H9 (cell line): ENCODE results near the gene NFATC2IP. TPM values are rescaled to one million over a fixed set of nuclear protein-coding genes. Genes with fewer than 3 reads are reported as not detected.

ENCODE experiments used
- DNase-seq: peaks from one replicate; pipeline ENCODE4 v3.0.0-alpha.2; 2017
- H2AFZ ChIP-seq: one replicate; pipeline ENCODE4 v1.6.1; 2013; ENCODE audit warnings: mild to moderate bottlenecking, low read length, control low read depth, moderate library complexity
- H2AK5ac ChIP-seq: 2 replicates; pipeline ENCODE4 v1.6.1; 2013; ENCODE audit warnings: low read length, control low read depth, mixed read lengths; ENCODE audit not compliant: insufficient read length
- H2BK120ac ChIP-seq: one replicate; pipeline ENCODE4 v1.6.1; 2013; ENCODE audit warnings: low read depth, mild to moderate bottlenecking, low read length, control low read depth, inconsistent platforms; ENCODE audit not compliant: poor library complexity, severe bottlenecking
- H2BK12ac ChIP-seq: 2 replicates; pipeline ENCODE4 v1.6.1; 2013; ENCODE audit warnings: low read length, control low read depth, mixed read lengths, low read depth; ENCODE audit not compliant: insufficient read length
- H2BK15ac ChIP-seq: 2 replicates; pipeline ENCODE4 v1.6.1; 2013; ENCODE audit warnings: low read depth, low read length, control low read depth
- H2BK20ac ChIP-seq: one replicate; pipeline ENCODE4 v1.6.1; 2013; ENCODE audit warnings: low read depth, mild to moderate bottlenecking, low read length, control low read depth, inconsistent platforms; ENCODE audit not compliant: poor library complexity, severe bottlenecking
- H2BK5ac ChIP-seq: 2 replicates; pipeline ENCODE4 v1.6.1; 2013; ENCODE audit warnings: low read length, control low read depth, mixed read lengths; ENCODE audit not compliant: insufficient read length
- H3K14ac ChIP-seq: 2 replicates; pipeline ENCODE4 v1.6.1; 2013; ENCODE audit warnings: low read length, control low read depth; ENCODE audit not compliant: insufficient read depth
- H3K18ac ChIP-seq: 2 replicates; pipeline ENCODE4 v1.6.1; 2013; ENCODE audit warnings: low read depth, mild to moderate bottlenecking, mixed read lengths, low read length, control low read depth; ENCODE audit not compliant: insufficient read length
- H3K23ac ChIP-seq: 2 replicates; pipeline ENCODE4 v1.6.1; 2013; ENCODE audit warnings: low read length, control low read depth, mixed read lengths, low read depth; ENCODE audit not compliant: insufficient read length
- H3K23me2 ChIP-seq: 2 replicates; pipeline ENCODE4 v1.6.1; 2013; ENCODE audit warnings: low read depth, mild to moderate bottlenecking, mixed read lengths, low read length, control low read depth; ENCODE audit not compliant: insufficient read length, poor library complexity, severe bottlenecking
- H3K27ac ChIP-seq: 2 replicates; pipeline ENCODE4 v1.5.1; 2013; ENCODE audit warnings: low read length, control low read depth, mixed read lengths, low read depth; ENCODE audit not compliant: insufficient read length
- H3K27me3 ChIP-seq: 2 replicates; pipeline ENCODE4 v1.6.1; 2013; ENCODE audit warnings: low read length, control low read depth, inconsistent platforms; ENCODE audit not compliant: insufficient read depth
- H3K4ac ChIP-seq: 2 replicates; pipeline ENCODE4 v1.6.1; 2013; ENCODE audit warnings: low read depth, mild to moderate bottlenecking, control low read depth, inconsistent platforms, low read length, moderate library complexity
- H3K4me1 ChIP-seq: 2 replicates; pipeline ENCODE4 v1.6.1; 2013; ENCODE audit warnings: low read length, control low read depth, inconsistent platforms; ENCODE audit not compliant: insufficient read depth
- H3K4me2 ChIP-seq: 2 replicates; pipeline ENCODE4 v1.6.1; 2013; ENCODE audit warnings: low read length, control low read depth, mixed read lengths; ENCODE audit not compliant: insufficient read length, insufficient read depth
- H3K56ac ChIP-seq: 2 replicates; pipeline ENCODE4 v1.6.1; 2013; ENCODE audit warnings: low read depth, mild to moderate bottlenecking, mixed read lengths, low read length, control low read depth; ENCODE audit not compliant: insufficient read length
- H3K79me1 ChIP-seq: 2 replicates; pipeline ENCODE4 v1.6.1; 2013; ENCODE audit warnings: low read depth, mild to moderate bottlenecking, moderate library complexity, low read length, control low read depth, inconsistent platforms; ENCODE audit not compliant: insufficient read depth, poor library complexity, severe bottlenecking
- H3K79me2 ChIP-seq: 2 replicates; pipeline ENCODE4 v1.6.1; 2013; ENCODE audit warnings: low read length, control low read depth, inconsistent platforms; ENCODE audit not compliant: insufficient read depth
- H3K9ac ChIP-seq: 2 replicates; pipeline ENCODE4 v1.6.1; 2013; ENCODE audit warnings: low read length, control low read depth, mixed read lengths; ENCODE audit not compliant: insufficient read length; ENCODE audit errors: extremely low read depth
- H3K9me3 ChIP-seq: one replicate; pipeline ENCODE4 v1.6.1; 2013; ENCODE audit warnings: low read depth, low read length, inconsistent platforms; ENCODE audit not compliant: control insufficient read depth
- H3T11ph ChIP-seq: one replicate; pipeline ENCODE4 v1.6.1; 2013; ENCODE audit warnings: mild to moderate bottlenecking, low read length, control low read depth, inconsistent platforms
- H4K20me1 ChIP-seq: one replicate; pipeline ENCODE4 v1.6.1; 2013; ENCODE audit not compliant: control insufficient read depth, insufficient read length, insufficient read depth
- H4K5ac ChIP-seq: 2 replicates; pipeline ENCODE4 v1.6.1; 2013; ENCODE audit warnings: low read depth, mild to moderate bottlenecking, mixed read lengths, low read length, control low read depth; ENCODE audit not compliant: insufficient read length
- H4K8ac ChIP-seq: replicated peaks from 2 replicates; pipeline ENCODE4 v1.6.1; 2013; ENCODE audit warnings: low read length, control low read depth, mixed read lengths, low read depth; ENCODE audit not compliant: insufficient read length
- H4K91ac ChIP-seq: 2 replicates; pipeline ENCODE4 v1.6.1; 2013; ENCODE audit warnings: low read depth, mild to moderate bottlenecking, moderate library complexity, mixed read lengths, low read length, control low read depth; ENCODE audit not compliant: insufficient read length
- H3K27ac Mint-ChIP-seq, 3 experiments: 2 replicates in 2 of 3; 3 replicates in 1 of 3; pipeline ENCODE4 v1.8.0; 2020 to 2021; ENCODE audit warnings: mixed read lengths in 3 of 3, mild to moderate bottlenecking in 1 of 3, moderate library complexity in 1 of 3
- H3K27me3 Mint-ChIP-seq: 2 replicates; pipeline ENCODE4 v1.8.0; 2021; ENCODE audit warnings: low read depth, mild to moderate bottlenecking, moderate library complexity, mixed read lengths
- H3K36me3 Mint-ChIP-seq, 3 experiments: 2 replicates in 2 of 3; 3 replicates in 1 of 3; pipeline ENCODE4 v1.8.0; 2020 to 2021; ENCODE audit warnings: low read depth in 3 of 3, mixed read lengths in 3 of 3; ENCODE audit not compliant: insufficient read depth in 1 of 3
- H3K4me1 Mint-ChIP-seq, 2 experiments: 2 replicates each; pipeline ENCODE4 v1.8.0; 2020; ENCODE audit warnings: mixed read lengths in 2 of 2
- H3K4me3 Mint-ChIP-seq, 2 experiments: 2 replicates in 1 of 2; 3 replicates in 1 of 2; pipeline ENCODE4 v1.8.0; 2020 to 2021; ENCODE audit warnings: mild to moderate bottlenecking in 2 of 2, mixed read lengths in 2 of 2, moderate library complexity in 1 of 2
- H3K9me3 Mint-ChIP-seq, 2 experiments: 2 replicates in 1 of 2; 3 replicates in 1 of 2; pipeline ENCODE4 v1.8.0; 2020; ENCODE audit warnings: mild to moderate bottlenecking in 2 of 2, mixed read lengths in 2 of 2, moderate library complexity in 1 of 2
- WGBS: extraction: QIAGEN DNeasy Blood & Tissue Kit; methylation state at CpG from one replicate; pipeline ENCODE4 v1.1.7; 2013; ENCODE audit warnings: missing lambda C conversion rate, low lambda C conversion rate, mixed read lengths; ENCODE audit not compliant: insufficient read length; ENCODE audit errors: extremely low coverage; 5-methylcytosine and 5-hydroxymethylcytosine counted together
- total RNA-seq: library from RNA; stranded (reverse); gene quantifications from 2 replicates; pipeline ENCODE4 v1.2.1, GENCODE V29; 2021
- TF ChIP-seq, protein P1 (sequence below): fragments of 200-600 bp; sonication (generic); conservative IDR thresholded peaks from 3 replicates; pipeline ENCODE4 v1.8.0; 2021; ENCODE audit warnings: antibody characterized with exemption, mild to moderate bottlenecking

The NFATC2IP gene
- total RNA-seq, 1 experiment from 2014 or later: 73.8 TPM

DNA sequence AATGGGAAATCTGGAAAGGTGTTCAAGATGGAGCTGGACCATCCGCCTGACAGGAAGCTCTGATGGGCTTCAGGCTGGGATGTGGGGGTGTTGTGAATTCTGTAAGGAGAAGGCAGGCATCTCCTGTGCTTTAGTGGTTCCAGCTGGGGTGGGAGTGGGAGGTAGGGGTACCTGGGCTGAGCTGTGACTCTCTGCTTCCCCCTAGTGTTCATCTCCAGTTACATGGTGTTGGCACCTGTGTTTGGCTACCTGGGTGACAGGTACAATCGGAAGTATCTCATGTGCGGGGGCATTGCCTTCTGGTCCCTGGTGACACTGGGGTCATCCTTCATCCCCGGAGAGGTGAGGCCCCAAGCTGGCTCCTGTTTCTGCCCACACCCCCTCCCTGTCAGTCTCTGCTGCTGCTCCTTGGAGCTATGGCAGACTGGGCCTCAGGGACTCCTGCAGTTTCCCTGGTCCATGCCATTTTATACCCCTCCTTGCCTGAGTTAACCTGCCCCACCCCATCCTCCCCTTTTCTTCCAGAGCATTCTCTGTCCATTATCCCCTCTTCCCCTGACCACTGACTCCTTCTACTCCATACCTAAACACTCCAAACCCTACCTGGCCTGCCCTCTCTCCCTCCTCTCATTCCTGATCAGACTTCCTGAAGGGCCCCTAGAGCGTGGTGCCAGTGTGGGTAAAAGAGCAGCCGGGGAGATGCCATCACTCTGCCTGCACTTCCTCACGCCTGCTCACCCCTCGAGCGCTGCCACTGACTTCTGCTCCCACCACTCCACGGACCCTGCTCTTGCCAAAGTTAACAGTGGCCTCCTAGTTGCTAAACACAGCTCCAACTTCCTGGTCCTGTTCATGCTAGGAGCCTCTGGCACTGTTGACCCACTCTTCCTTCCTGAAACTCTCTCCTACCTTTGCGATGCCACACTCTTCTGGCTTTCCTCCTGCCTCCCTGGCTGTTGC, 27.2 kb downstream of the NFATC2IP start:
- Histone ChIP-seq H2BK5ac (no peak overlapping the region), H3K79me1 (no peaks in the 10 kb centered on the region), H3K9ac (no peak overlapping the region), H4K5ac (no peak overlapping the region), H2BK20ac (no peak overlapping the region), H2AFZ (no peak overlapping the region), H4K20me1 (no peaks in the 10 kb centered on the region), H3K4me2 (no peak overlapping the region), H3K4me1 (no peaks in the 10 kb centered on the region), H3K23me2 (peaks cover 5% of the 10 kb centered on the region), H2AK5ac (no peak overlapping the region), H2BK120ac (no peak overlapping the region), H3K9me3 (no peaks in the 10 kb centered on the region), H3K27me3 (no peaks in the 10 kb centered on the region), H3K23ac (no peak overlapping the region), H3K79me2 (no peaks in the 10 kb centered on the region), H3T11ph (no peak overlapping the region), H4K8ac (no peak overlapping the region), H4K91ac (no peak overlapping the region), H3K14ac (no peak overlapping the region; the same call in 1 of the 2 replicates), H2BK12ac (no peak overlapping the region), H2BK15ac (no peak overlapping the region; the same call in 1 of the 2 replicates), H3K27ac (no peak overlapping the region), H3K4ac (no peak overlapping the region), H3K18ac (no peak overlapping the region), H3K56ac (no peak overlapping the region)
- TF ChIP-seq, protein P1, sequence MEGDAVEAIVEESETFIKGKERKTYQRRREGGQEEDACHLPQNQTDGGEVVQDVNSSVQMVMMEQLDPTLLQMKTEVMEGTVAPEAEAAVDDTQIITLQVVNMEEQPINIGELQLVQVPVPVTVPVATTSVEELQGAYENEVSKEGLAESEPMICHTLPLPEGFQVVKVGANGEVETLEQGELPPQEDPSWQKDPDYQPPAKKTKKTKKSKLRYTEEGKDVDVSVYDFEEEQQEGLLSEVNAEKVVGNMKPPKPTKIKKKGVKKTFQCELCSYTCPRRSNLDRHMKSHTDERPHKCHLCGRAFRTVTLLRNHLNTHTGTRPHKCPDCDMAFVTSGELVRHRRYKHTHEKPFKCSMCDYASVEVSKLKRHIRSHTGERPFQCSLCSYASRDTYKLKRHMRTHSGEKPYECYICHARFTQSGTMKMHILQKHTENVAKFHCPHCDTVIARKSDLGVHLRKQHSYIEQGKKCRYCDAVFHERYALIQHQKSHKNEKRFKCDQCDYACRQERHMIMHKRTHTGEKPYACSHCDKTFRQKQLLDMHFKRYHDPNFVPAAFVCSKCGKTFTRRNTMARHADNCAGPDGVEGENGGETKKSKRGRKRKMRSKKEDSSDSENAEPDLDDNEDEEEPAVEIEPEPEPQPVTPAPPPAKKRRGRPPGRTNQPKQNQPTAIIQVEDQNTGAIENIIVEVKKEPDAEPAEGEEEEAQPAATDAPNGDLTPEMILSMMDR: peak; percentile 81
- H3K9me3 Mint-ChIP-seq: peaks cover 4 to 6% of the 10 kb centered on the region in 2 experiments; a peak in 3 of 5 replicates
- H3K27ac Mint-ChIP-seq: no peak overlapping the region; a peak in 2 of 7 replicates
- no CpG with 5 or more reads among the region's 11 CpGs for WGBS
- peak overlapping the region in 1 of 2 experiments; percentile 43; a peak in 2 of 5 replicates for H3K4me3 Mint-ChIP-seq
- peak; percentile 66 for DNase-seq
- no peaks in the 10 kb centered on the region for H3K27me3 Mint-ChIP-seq
- peaks cover 6 to 9% of the 10 kb centered on the region in 2 experiments for H3K4me1 Mint-ChIP-seq
- H3K36me3 Mint-ChIP-seq: peaks cover 19 to 32% (median 30%) of the 10 kb centered on the region in 3 experiments
